Mesothelial cell of epicardium (in vitro differentiated cells): ENCODE results near the gene SCUBE1. TPM values are rescaled to one million over a fixed set of nuclear protein-coding genes. Genes with fewer than 3 reads are reported as not detected.

Source experiments
- DNase-seq, 2 experiments: peaks; one replicate each; pipeline ENCODE4 v3.0.0; 2021; ENCODE audit warnings: low spot score in 2 of 2; ENCODE audit not compliant: unreplicated experiment in 2 of 2
- H3K27ac Mint-ChIP-seq: 2 replicates; pipeline ENCODE4 v1.8.0; 2021; ENCODE audit warnings: mixed read lengths
- H3K27me3 Mint-ChIP-seq: 2 replicates; pipeline ENCODE4 v1.8.0; 2021; ENCODE audit warnings: low read depth, mixed read lengths
- H3K36me3 Mint-ChIP-seq: 2 replicates; pipeline ENCODE4 v1.8.0; 2021; ENCODE audit warnings: mixed read lengths
- H3K4me1 Mint-ChIP-seq: 2 replicates; pipeline ENCODE4 v1.8.0; 2021; ENCODE audit warnings: mixed read lengths
- H3K4me3 Mint-ChIP-seq: 2 replicates; pipeline ENCODE4 v1.8.0; 2021; ENCODE audit warnings: mild to moderate bottlenecking, moderate library complexity, mixed read lengths
- H3K9me3 Mint-ChIP-seq: 2 replicates; pipeline ENCODE4 v1.8.0; 2021; ENCODE audit warnings: mixed read lengths
- CTCF ChIP-seq: fragments of 200-600 bp; sonication (generic); IDR thresholded peaks from one replicate; pipeline ENCODE4 v1.5.0; 2021; ENCODE audit warnings: antibody characterized with exemption; ENCODE audit not compliant: unreplicated experiment
- total RNA-seq: library from RNA; stranded (reverse); gene quantifications from 3 replicates; pipeline ENCODE4 v1.2.1, GENCODE V29; 2021

The SCUBE1 gene
- total RNA-seq, 1 donor from 2014 or later, result 19.3 TPM

- H3K27ac Mint-ChIP-seq, result no peak overlapping the region
- peaks cover 17% of the 10 kb centered on the region for H3K36me3 Mint-ChIP-seq
These were observed 173.1 kb downstream of the SCUBE1 start for GRCh38 chr22:43170131-43170480.

GRCh38 chr22:43169310-43170130, 173.7 kb downstream of the SCUBE1 start:
- no peak for DNase-seq
- Mint-ChIP-seq H3K4me3 (no peak overlapping the region), H3K27me3 (no peaks in the 10 kb centered on the region), H3K4me1 (peaks cover under 1% of the 10 kb centered on the region), H3K36me3 (peaks cover 17% of the 10 kb centered on the region), H3K9me3 (no peaks in the 10 kb centered on the region), H3K27ac (no peak overlapping the region)
- TF ChIP-seq CTCF, result no peak

More at GRCh38 chr22:43170131-43170480, 173.1 kb downstream of the SCUBE1 start:
- H3K27me3 Mint-ChIP-seq, result no peaks in the 10 kb centered on the region
- no peaks in the 10 kb centered on the region for H3K4me1 Mint-ChIP-seq
- TF ChIP-seq CTCF, result no peak
- H3K9me3 Mint-ChIP-seq, result no peaks in the 10 kb centered on the region
- H3K4me3 Mint-ChIP-seq, result no peak overlapping the region
- DNase-seq, result no peak

GRCh38 chr22:43168471-43169309, 174.5 kb downstream of the SCUBE1 start:
- peaks cover 4% of the 10 kb centered on the region for H3K4me1 Mint-ChIP-seq
- H3K9me3 Mint-ChIP-seq, result no peaks in the 10 kb centered on the region
- no peaks in the 10 kb centered on the region for H3K27me3 Mint-ChIP-seq
- no peak for DNase-seq
- H3K4me3 Mint-ChIP-seq, result no peak overlapping the region
- H3K27ac Mint-ChIP-seq, result no peak overlapping the region
- TF ChIP-seq CTCF, result no peak
- peaks cover 17% of the 10 kb centered on the region for H3K36me3 Mint-ChIP-seq

- DNase-seq, result no peak
- peaks cover 11% of the 10 kb centered on the region for H3K36me3 Mint-ChIP-seq
- H3K9me3 Mint-ChIP-seq, result no peaks in the 10 kb centered on the region
- no peak for TF ChIP-seq CTCF
- H3K27ac Mint-ChIP-seq, result no peak overlapping the region
- no peak overlapping the region for H3K4me3 Mint-ChIP-seq
- no peaks in the 10 kb centered on the region for H3K27me3 Mint-ChIP-seq
- peaks cover 4% of the 10 kb centered on the region for H3K4me1 Mint-ChIP-seq
These were observed 176.1 kb downstream of the SCUBE1 start for GRCh38 chr22:43167001-43167589.

GRCh38 chr22:43166132-43166930, 176.8 kb downstream of the SCUBE1 start:
- H3K36me3 Mint-ChIP-seq, result peaks cover 11% of the 10 kb centered on the region
- no peaks in the 10 kb centered on the region for H3K9me3 Mint-ChIP-seq
- no peaks in the 10 kb centered on the region for H3K27me3 Mint-ChIP-seq
- DNase-seq, result no peak
- H3K4me1 Mint-ChIP-seq, result peaks cover 4% of the 10 kb centered on the region
- H3K4me3 Mint-ChIP-seq, result no peak overlapping the region
- no peak for TF ChIP-seq CTCF
- no peak overlapping the region for H3K27ac Mint-ChIP-seq
